ENCODE results near the gene TMEM17. TPM values are rescaled to one million over a fixed set of nuclear protein-coding genes. Genes with fewer than 3 reads are reported as not detected.

Gene TMEM17
- total and polyA plus RNA-seq, 9 of the 15 experiments (the other 6 are each of a cell fraction or from before 2014, with no cell fraction given): 0.58 to 2.2 (median 1.2) TPM

DNA sequence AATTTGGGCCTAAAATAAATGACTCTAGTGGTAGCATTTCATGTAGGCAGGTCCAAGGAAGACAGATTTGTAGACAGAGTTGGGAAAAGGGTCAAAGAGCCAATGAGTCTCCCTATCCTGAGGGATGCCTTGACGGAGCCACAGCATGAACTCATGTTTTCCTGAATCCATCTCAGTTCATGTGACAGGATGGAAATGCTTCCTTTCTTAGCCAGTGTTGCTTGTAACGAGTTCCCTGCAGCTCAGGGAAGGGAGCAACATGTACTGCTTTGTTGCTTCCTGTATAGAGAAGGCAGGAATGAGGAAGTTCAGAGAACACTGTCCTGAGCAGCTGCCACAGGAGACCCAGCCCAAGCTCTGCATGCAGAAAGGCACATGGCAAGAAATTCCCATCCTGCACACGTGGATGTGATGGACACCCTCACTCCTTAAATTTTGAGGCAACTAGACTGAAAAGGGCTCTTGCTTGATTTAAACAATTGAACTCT, 27.9 kb downstream of the TMEM17 start:
- H3K36me3 ChIP-seq (ENCODE audit: control insufficient read depth, insufficient read depth, low read length): no peaks in the 10 kb centered on the region
- no peak for FAIRE-seq
- no peaks in the 10 kb centered on the region for H3K9me1 ChIP-seq (ENCODE audit: control insufficient read depth, insufficient read depth, low read length)
- H3K4me3 ChIP-seq: no peak overlapping the region
- H3K27me3 ChIP-seq (ENCODE audit: control insufficient read depth in 2 of 2, insufficient read depth in 2 of 2, low read length in 2 of 2): peaks cover 8 to 20% of the 10 kb centered on the region in 2 experiments; a peak in 4 of 5 replicates
- H3K4me2 ChIP-seq (ENCODE audit: insufficient read depth, low read length): no peak overlapping the region; the same call in 1 of the 2 replicates
- no peaks in the 10 kb centered on the region for H3K9me3 ChIP-seq (replicated peaks; ENCODE audit: control insufficient read depth, insufficient read depth, low read depth, low read length)
- peak; percentile 71 for ATAC-seq
- DNase-seq (ENCODE audit: extremely low read depth in 1 of 4, low spot score in 3 of 4): no peak
- in situ Hi-C loops (cut with MboI) (no loop called here), intact Hi-C loops (cut with micrococcal nuclease) (no loop called here)
- no peak overlapping the region for H3K9ac ChIP-seq (ENCODE audit: insufficient read depth in 1 of 2, low read depth in 2 of 2, low read length in 2 of 2)
- 12% methylated on average over 3 of the region's 3 CpGs for WGBS (ENCODE audit: insufficient coverage, low coverage, missing lambda C conversion rate)
- peak overlapping the region; percentile 79 for H2AFZ ChIP-seq (ENCODE audit: low read depth, low read length)
- no peak overlapping the region for H3K27ac ChIP-seq (ENCODE audit: extremely low read depth, low read depth, low read length)
- CTCF ChIA-PET (ENCODE audit: low intra/inter-chr PET ratio): no interaction called here
- no peaks in the 10 kb centered on the region for H3K79me2 ChIP-seq (ENCODE audit: control insufficient read depth, insufficient read depth, low read length)
- BruUV-seq (replicated peaks): no TSS peak
- peaks cover 0 to 7% of the 10 kb centered on the region in 2 experiments; a peak in 2 of 5 replicates for H3K4me1 ChIP-seq (replicated peaks in 1 of 2; ENCODE audit: control insufficient read depth in 2 of 2, insufficient read depth in 2 of 2, low read length in 2 of 2)
- POLR2A ChIA-PET: interaction anchor here (1.1 to 1.4 kb wide), 2 partner anchors 14 to 24 kb away, joined by 3 to 5 read pairs; no protein-coding TSS in a partner anchor
- H4K20me1 ChIP-seq (replicated peaks; ENCODE audit: control insufficient read depth, insufficient read depth, low read length): no peaks in the 10 kb centered on the region
- no peak for TF ChIP-seq NFIX (CRISPR knock-in tag; IDR thresholded peaks at IDR 0.05; ENCODE audit: low read depth)
- TF ChIP-seq GABPA (tag; conservative IDR thresholded peaks at IDR 0.05; ENCODE audit: low read depth): peak; percentile 36; the same call in 1 of the 2 replicates
- TF ChIP-seq SPI1 (IDR thresholded peaks at IDR 0.05; ENCODE audit: borderline replicate concordance, low read depth, low read length): 0 out of 2 replicates have a peak, but pooled peaks have one; percentile 14
- 0 out of 4 replicates have a peak, but pooled peaks of 1 of the 2 experiments have one; percentile 31 for TF ChIP-seq NRF1 (conservative IDR thresholded peaks at IDR 0.05 in 1 of 2, IDR thresholded peaks at IDR 0.05 in 1 of 2)
- TF ChIP-seq, protein P1, sequence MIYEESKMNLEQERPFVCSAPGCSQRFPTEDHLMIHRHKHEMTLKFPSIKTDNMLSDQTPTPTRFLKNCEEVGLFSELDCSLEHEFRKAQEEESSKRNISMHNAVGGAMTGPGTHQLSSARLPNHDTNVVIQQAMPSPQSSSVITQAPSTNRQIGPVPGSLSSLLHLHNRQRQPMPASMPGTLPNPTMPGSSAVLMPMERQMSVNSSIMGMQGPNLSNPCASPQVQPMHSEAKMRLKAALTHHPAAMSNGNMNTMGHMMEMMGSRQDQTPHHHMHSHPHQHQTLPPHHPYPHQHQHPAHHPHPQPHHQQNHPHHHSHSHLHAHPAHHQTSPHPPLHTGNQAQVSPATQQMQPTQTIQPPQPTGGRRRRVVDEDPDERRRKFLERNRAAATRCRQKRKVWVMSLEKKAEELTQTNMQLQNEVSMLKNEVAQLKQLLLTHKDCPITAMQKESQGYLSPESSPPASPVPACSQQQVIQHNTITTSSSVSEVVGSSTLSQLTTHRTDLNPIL (CRISPR knock-in tag; IDR thresholded peaks at IDR 0.05): no peak
- TF ChIP-seq ELF1 (tag; IDR thresholded peaks at IDR 0.05): peak; percentile 21; the same call in 1 of the 2 replicates
